Stimulated activated CD8-positive, alpha-beta memory T cell treated with anti-CD3 and anti-CD28 coated beads, Interleukin-15, amount 100 ng/mL, for 24 hours (primary cell): Measurements from ENCODE around the gene FAM219B.

Experiments
- DNase-seq: peaks from one replicate; pipeline ENCODE4 v3.0.0-alpha.2; 2020; ENCODE audit warnings: low read depth

FAM219B gene

GRCh38 chr15:74873036-74873755 is 33.5 kb downstream of the FAM219B start, which contains the start of gene SCAMP2:
Gene SCAMP2 (minus strand): TSS chr15:74873365. CDS start chr15:74873255, 110 bp downstream.
- peak; percentile 75 for DNase-seq

- no peak for DNase-seq
Measured at GRCh38 chr15:74872702-74873035, 34.0 kb downstream of the FAM219B start.

GRCh38 chr15:74870436-74871215 is 36.0 kb downstream of the FAM219B start:
- no peak for DNase-seq

GRCh38 chr15:74869726-74870407 is 36.8 kb downstream of the FAM219B start:
- DNase-seq = no peak

- no peak for DNase-seq
Measured at GRCh38 chr15:74869372-74869725, 37.3 kb downstream of the FAM219B start.

- no peak for DNase-seq
Measured at GRCh38 chr15:74868059-74868458, 38.6 kb downstream of the FAM219B start.

- DNase-seq = no peak
Measured at GRCh38 chr15:74867466-74868038, 39.1 kb downstream of the FAM219B start.

GRCh38 chr15:74866090-74866489 is 40.6 kb downstream of the FAM219B start:
- no peak for DNase-seq

GRCh38 chr15:74865316-74865715 is 41.3 kb downstream of the FAM219B start:
- no peak for DNase-seq

GRCh38 chr15:74864296-74864695 is 42.4 kb downstream of the FAM219B start:
- no peak for DNase-seq

GRCh38 chr15:74863239-74864056 is 43.2 kb downstream of the FAM219B start:
- DNase-seq = no peak

GRCh38 chr15:74858369-74858740 is 48.3 kb downstream of the FAM219B start:
- DNase-seq = no peak

GRCh38 chr15:74857671-74858368 is 48.8 kb downstream of the FAM219B start:
- DNase-seq = no peak

- no peak for DNase-seq
Measured at GRCh38 chr15:74857082-74857655, 49.5 kb downstream of the FAM219B start.

- no peak for DNase-seq
Measured at GRCh38 chr15:74856537-74856936, 50.1 kb downstream of the FAM219B start.

- no peak for DNase-seq
Measured at GRCh38 chr15:74855857-74856256, 50.8 kb downstream of the FAM219B start.

- DNase-seq = no peak
Measured at GRCh38 chr15:74854453-74855022, 52.1 kb downstream of the FAM219B start.

- no peak for DNase-seq
Measured at GRCh38 chr15:74851960-74852359, 54.7 kb downstream of the FAM219B start.

- DNase-seq = no peak
Measured at GRCh38 chr15:74850393-74850792, 56.3 kb downstream of the FAM219B start.
